Activated naive CD4-positive, alpha-beta T cell treated with anti-CD3 and anti-CD28 coated beads, Interleukin-2, amount 10 ng/mL, durations not matched to agents 7 days and 5 days (primary cell): Measurements from ENCODE around the gene LAMA5.

Experiments used
- CTCF ChIA-PET: fragments of 350-600 bp; sonication (Branson Sonifier 250); formaldehyde crosslinking; loops from one replicate; lab custom pipeline; 2021; ENCODE audit warnings: antibody characterized with exemption; lab: Charles Lee
- DNase-seq: peaks from one replicate; pipeline ENCODE4 v3.0.0-alpha.2; 2020
- H3K27ac Mint-ChIP-seq: one replicate; pipeline ENCODE4 v1.8.0; 2021; ENCODE audit warnings: mild to moderate bottlenecking, moderate library complexity, mixed read lengths
- H3K27me3 Mint-ChIP-seq: one replicate; pipeline ENCODE4 v1.8.0; 2021; ENCODE audit warnings: mild to moderate bottlenecking, mixed read lengths
- H3K36me3 Mint-ChIP-seq: one replicate; pipeline ENCODE4 v1.8.0; 2021; ENCODE audit warnings: mixed read lengths
- H3K4me1 Mint-ChIP-seq: one replicate; pipeline ENCODE4 v1.8.0; 2021; ENCODE audit warnings: mixed read lengths
- H3K4me3 Mint-ChIP-seq: one replicate; pipeline ENCODE4 v1.8.0; 2021; ENCODE audit warnings: mild to moderate bottlenecking, moderate library complexity, mixed read lengths
- H3K9me3 Mint-ChIP-seq: one replicate; pipeline ENCODE4 v1.8.0; 2021; ENCODE audit warnings: mixed read lengths

Gene LAMA5

DNA sequence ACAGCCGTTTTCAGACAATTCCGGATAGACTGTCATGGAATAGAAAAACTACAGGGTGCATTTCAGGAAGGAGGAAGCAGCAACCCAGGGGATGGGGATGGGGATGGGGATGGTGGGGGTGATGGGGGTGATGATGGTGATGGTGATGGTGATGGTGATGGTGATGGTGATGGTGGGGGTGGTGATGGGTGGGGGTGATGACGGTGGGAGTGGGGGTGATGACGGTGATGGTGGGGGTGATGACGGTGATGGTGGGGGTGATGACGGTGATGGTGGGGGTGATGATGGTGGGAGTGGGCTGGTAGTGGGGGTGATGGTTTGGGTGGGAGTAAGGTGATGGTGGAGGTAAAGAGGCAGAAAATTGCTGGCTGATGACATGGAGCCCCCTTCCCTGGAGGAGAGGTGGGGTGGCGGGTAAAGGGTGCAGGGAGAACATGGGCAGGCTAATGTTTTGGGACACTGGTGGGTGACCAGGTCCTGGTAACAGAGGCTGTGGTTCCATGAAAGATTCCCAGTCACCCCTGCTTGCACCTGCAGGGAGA is 17.5 kb downstream of the LAMA5 start:
- no peak for DNase-seq
- Mint-ChIP-seq H3K27ac (no peak overlapping the region), H3K4me1 (no peaks in the 10 kb centered on the region), H3K9me3 (peaks cover 12% of the 10 kb centered on the region), H3K27me3 (no peaks in the 10 kb centered on the region), H3K36me3 (peaks cover 2% of the 10 kb centered on the region), H3K4me3 (no peak overlapping the region)
- CTCF ChIA-PET: no interaction called here

DNA sequence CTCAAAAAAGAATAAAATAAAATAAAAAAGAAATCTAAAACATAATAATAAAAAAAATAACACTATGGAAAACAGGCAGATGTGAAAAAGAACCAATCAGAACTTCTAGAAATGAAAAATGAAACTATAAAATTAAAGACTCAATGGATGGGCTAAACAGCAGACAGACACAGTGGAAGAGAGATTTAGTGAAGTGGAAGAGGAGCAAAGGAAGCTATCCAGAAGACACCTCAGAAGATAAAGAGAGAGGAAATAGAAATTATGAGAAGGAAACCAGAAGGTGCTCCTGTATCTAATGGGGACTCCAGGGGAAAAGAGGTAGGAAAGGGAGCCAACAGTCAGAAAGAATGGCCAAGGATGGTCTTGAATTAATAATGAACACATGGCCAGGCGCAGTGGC is 18.5 kb downstream of the LAMA5 start:
- H3K4me1 Mint-ChIP-seq: no peaks in the 10 kb centered on the region
- no peak overlapping the region for H3K27ac Mint-ChIP-seq
- CTCF ChIA-PET: no interaction called here
- H3K36me3 Mint-ChIP-seq: peaks cover 2% of the 10 kb centered on the region
- peaks cover 3% of the 10 kb centered on the region for H3K27me3 Mint-ChIP-seq
- DNase-seq: no peak
- H3K4me3 Mint-ChIP-seq: no peak overlapping the region
- H3K9me3 Mint-ChIP-seq: peaks cover 12% of the 10 kb centered on the region

- peaks cover 12% of the 10 kb centered on the region for H3K9me3 Mint-ChIP-seq
- no peak for DNase-seq
- H3K4me3 Mint-ChIP-seq: no peak overlapping the region
- H3K36me3 Mint-ChIP-seq: peaks cover 2% of the 10 kb centered on the region
- no peaks in the 10 kb centered on the region for H3K4me1 Mint-ChIP-seq
- CTCF ChIA-PET: no interaction called here
- H3K27ac Mint-ChIP-seq: no peak overlapping the region
- peaks cover 3% of the 10 kb centered on the region for H3K27me3 Mint-ChIP-seq
Measured at GRCh38 chr20:62347445-62347844, 19.7 kb downstream of the LAMA5 start.

DNA sequence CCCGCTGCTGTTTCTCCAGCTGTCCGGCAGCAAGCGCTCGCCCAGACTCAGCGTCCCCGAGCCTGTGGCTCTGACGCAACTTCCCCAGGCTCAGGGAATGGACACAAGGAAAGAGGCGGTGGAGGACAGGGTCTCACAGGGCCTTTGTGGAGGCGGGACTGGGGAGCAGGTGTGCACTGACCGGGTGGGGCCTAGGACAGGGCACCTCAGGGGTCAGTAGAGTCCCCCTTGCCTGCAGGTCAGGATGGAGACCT is 20.0 kb downstream of the LAMA5 start:
- CTCF ChIA-PET: no interaction called here
- Mint-ChIP-seq H3K27ac (no peak overlapping the region), H3K9me3 (peaks cover 12% of the 10 kb centered on the region), H3K36me3 (peaks cover 2% of the 10 kb centered on the region), H3K4me3 (no peak overlapping the region), H3K27me3 (peaks cover 3% of the 10 kb centered on the region), H3K4me1 (no peaks in the 10 kb centered on the region)
- no peak for DNase-seq

DNA sequence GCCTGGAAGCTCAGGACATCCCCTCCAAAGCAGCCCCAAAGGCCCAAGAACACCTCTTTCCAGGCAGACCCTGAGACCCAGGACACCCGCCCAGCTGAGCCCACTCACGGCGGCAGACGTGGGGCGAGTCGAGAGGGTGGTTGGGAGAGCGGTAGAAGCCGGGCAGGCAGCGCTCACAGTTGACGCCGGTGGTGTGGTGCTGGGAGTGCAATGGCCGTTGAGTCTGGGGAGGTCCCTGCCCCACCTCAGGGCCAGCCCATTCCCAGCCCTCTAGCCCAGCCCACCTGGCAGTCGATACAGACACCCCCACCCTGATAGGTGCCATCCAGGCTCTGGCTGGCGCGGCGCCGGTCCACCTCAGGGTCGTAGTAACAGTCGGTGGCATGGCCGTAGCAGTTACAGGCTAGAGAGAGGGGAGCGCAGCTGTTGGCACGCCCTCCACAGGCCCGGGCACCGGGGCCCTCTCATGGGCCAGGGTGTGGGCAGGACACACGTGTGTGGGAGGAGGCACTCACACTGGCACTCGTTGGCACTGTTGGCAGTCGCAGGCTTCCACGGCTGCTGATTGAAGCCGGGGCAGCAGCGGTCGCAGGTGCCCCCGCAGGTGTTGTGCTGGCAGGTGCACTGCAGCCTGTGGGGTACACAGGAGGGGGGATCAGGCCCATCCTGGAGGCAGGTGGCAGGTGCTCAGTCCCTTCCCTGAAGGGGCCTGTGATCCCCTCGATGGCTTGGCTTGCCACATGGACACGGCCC is 20.5 kb downstream of the LAMA5 start:
- peaks cover 12% of the 10 kb centered on the region for H3K9me3 Mint-ChIP-seq
- no peak overlapping the region for H3K27ac Mint-ChIP-seq
- peaks cover 3% of the 10 kb centered on the region for H3K27me3 Mint-ChIP-seq
- no peaks in the 10 kb centered on the region for H3K4me1 Mint-ChIP-seq
- H3K36me3 Mint-ChIP-seq: peaks cover 2% of the 10 kb centered on the region
- CTCF ChIA-PET: no interaction called here
- no peak overlapping the region for H3K4me3 Mint-ChIP-seq
- DNase-seq: no peak

GRCh38 chr20:62345681-62346370 is 21.3 kb downstream of the LAMA5 start:
- H3K36me3 Mint-ChIP-seq: peaks cover 2% of the 10 kb centered on the region
- H3K4me3 Mint-ChIP-seq: no peak overlapping the region
- CTCF ChIA-PET: no interaction called here
- DNase-seq: no peak
- H3K9me3 Mint-ChIP-seq: peaks cover 12% of the 10 kb centered on the region
- H3K27ac Mint-ChIP-seq: no peak overlapping the region
- peaks cover 3% of the 10 kb centered on the region for H3K27me3 Mint-ChIP-seq
- H3K4me1 Mint-ChIP-seq: no peaks in the 10 kb centered on the region

GRCh38 chr20:62344782-62345181 is 22.3 kb downstream of the LAMA5 start:
- Mint-ChIP-seq H3K9me3 (peaks cover 12% of the 10 kb centered on the region), H3K4me3 (no peak overlapping the region), H3K36me3 (peaks cover 2% of the 10 kb centered on the region), H3K27ac (no peak overlapping the region), H3K4me1 (no peaks in the 10 kb centered on the region), H3K27me3 (peaks cover 6% of the 10 kb centered on the region)
- CTCF ChIA-PET: no interaction called here
- no peak for DNase-seq

GRCh38 chr20:62344092-62344491 is 23.0 kb downstream of the LAMA5 start:
- no peaks in the 10 kb centered on the region for H3K36me3 Mint-ChIP-seq
- H3K4me3 Mint-ChIP-seq: no peak overlapping the region
- no peaks in the 10 kb centered on the region for H3K4me1 Mint-ChIP-seq
- no peak overlapping the region for H3K27ac Mint-ChIP-seq
- H3K9me3 Mint-ChIP-seq: peaks cover 9% of the 10 kb centered on the region
- no peak for DNase-seq
- H3K27me3 Mint-ChIP-seq: peaks cover 8% of the 10 kb centered on the region
- CTCF ChIA-PET: no interaction called here

DNA sequence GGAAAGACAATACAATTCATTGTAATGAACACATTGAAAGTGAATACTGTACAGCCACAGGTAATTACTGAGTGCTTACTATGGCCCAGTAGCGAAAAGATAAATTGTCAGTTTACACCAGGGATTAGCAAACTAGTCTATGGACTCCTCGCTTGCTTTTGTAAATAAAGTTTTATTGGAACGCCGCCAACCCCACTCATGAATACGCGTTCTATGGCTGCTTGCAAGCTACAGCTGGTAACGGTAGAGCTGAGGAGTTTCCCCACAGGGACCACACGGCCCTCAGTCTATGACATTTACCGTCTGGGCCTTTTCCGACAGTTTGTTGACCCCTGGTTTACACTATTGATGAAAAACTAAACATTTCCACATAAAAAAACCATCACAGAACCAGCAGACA is 24.2 kb downstream of the LAMA5 start:
- DNase-seq: no peak
- H3K27ac Mint-ChIP-seq: no peak overlapping the region
- no peak overlapping the region for H3K4me3 Mint-ChIP-seq
- H3K36me3 Mint-ChIP-seq: no peaks in the 10 kb centered on the region
- H3K27me3 Mint-ChIP-seq: peaks cover 14% of the 10 kb centered on the region
- no peaks in the 10 kb centered on the region for H3K4me1 Mint-ChIP-seq
- H3K9me3 Mint-ChIP-seq: peaks cover 2% of the 10 kb centered on the region
- CTCF ChIA-PET: no interaction called here

DNA sequence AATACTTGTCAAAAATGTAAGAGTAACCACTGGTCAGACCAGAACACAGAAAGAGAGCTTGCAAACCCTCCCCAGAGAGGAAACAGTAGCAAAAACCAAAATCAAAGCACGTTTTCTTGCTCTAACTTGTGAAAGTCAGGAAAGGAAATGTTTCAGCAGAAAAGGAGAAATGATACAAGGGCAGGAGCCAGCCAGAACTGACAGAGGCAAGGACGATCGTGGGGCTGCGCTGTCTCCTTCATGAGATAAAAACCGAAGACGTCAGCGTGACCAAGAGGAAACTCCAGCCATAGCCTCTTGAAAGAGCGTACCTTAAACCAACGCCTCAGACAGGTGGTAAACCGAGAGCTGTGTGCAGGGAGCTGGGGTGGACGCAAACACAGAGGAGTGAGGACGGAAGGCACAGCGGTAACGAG is 27.5 kb downstream of the LAMA5 start:
- H3K36me3 Mint-ChIP-seq: no peaks in the 10 kb centered on the region
- DNase-seq: no peak
- no peak overlapping the region for H3K4me3 Mint-ChIP-seq
- H3K27ac Mint-ChIP-seq: no peak overlapping the region
- peaks cover 19% of the 10 kb centered on the region for H3K27me3 Mint-ChIP-seq
- H3K4me1 Mint-ChIP-seq: no peaks in the 10 kb centered on the region
- CTCF ChIA-PET: no interaction called here
- H3K9me3 Mint-ChIP-seq: no peaks in the 10 kb centered on the region

DNA sequence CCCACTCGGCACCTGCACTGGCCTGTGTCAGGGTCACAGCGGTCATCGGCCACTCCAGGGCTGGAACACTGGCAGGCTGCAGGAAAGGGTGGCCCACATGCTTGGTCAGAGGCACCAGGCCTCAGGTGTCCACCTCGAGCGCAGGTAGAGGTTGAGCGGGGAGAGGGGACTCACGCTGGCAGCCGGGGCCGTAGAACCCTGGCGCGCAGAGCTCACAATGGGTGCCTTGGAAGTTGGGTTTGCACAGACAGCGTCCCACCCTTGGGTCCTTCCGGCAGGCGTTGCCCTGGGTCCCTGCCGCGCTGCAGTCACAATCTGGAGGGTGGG is 28.9 kb downstream of the LAMA5 start:
- no peaks in the 10 kb centered on the region for H3K4me1 Mint-ChIP-seq
- no peak for DNase-seq
- no peaks in the 10 kb centered on the region for H3K9me3 Mint-ChIP-seq
- CTCF ChIA-PET: no interaction called here
- no peaks in the 10 kb centered on the region for H3K36me3 Mint-ChIP-seq
- no peak overlapping the region for H3K27ac Mint-ChIP-seq
- H3K27me3 Mint-ChIP-seq: peaks cover 16% of the 10 kb centered on the region
- no peak overlapping the region for H3K4me3 Mint-ChIP-seq

GRCh38 chr20:62337558-62338293 is 29.4 kb downstream of the LAMA5 start:
- H3K4me3 Mint-ChIP-seq: no peak overlapping the region
- H3K4me1 Mint-ChIP-seq: no peaks in the 10 kb centered on the region
- no peak for DNase-seq
- CTCF ChIA-PET: no interaction called here
- H3K27ac Mint-ChIP-seq: no peak overlapping the region
- H3K9me3 Mint-ChIP-seq: no peaks in the 10 kb centered on the region
- peaks cover 16% of the 10 kb centered on the region for H3K27me3 Mint-ChIP-seq
- H3K36me3 Mint-ChIP-seq: no peaks in the 10 kb centered on the region

DNA sequence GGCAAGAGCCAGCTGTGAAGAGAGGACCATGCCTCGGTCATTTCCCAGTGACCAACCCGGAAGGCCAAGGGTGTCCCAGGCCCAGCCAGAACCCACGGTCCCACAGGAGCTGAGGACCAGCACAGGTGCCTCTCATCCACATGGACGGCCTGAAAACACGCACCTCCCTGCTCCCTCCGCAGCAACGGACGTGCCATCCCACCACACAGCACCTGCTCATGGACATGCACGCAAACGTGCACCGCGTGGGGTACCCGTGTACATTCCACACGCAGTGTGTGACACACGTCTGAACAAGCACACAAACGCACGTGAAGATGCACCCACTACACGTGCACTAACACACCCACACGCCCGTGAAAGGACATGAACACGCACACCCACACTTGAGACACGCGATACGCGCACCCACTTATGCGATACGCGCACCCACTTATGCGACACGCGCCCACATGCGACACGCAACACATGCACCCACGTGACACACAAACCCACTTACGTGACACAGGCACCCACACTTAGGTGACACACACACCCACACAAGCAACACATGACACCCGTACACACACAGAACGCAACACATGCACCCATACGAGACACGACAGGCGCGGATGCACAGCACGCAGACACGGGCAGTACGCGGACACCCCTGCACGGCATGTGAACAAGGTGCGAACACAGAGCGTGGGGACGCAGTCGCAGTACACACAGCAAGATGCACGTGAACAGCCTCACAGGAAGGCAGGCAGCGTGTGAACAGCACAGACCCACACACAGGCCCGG is 30.1 kb downstream of the LAMA5 start:
- Mint-ChIP-seq H3K4me3 (no peak overlapping the region), H3K4me1 (no peaks in the 10 kb centered on the region), H3K27me3 (peaks cover 16% of the 10 kb centered on the region), H3K27ac (no peak overlapping the region), H3K9me3 (no peaks in the 10 kb centered on the region), H3K36me3 (no peaks in the 10 kb centered on the region)
- CTCF ChIA-PET: no interaction called here
- DNase-seq: no peak

DNA sequence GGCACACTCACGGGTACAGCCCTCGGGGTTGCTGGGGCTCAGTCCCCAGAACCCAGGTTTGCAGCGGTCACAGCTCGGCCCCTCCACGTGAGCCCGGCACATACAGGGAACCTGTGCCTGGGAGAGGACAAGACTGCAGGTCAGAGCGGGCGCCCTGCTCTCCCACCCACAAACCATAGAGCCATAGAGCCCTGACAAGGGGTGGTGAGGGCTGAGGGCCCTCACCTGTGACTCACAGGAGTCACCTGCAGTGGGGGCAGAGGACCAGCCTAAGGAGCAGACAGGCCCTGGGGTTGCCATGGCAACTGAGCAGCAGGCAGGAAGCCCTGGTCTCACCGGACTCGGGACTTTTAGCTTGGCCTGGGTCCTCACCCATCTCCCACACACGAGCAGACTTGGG is 30.8 kb downstream of the LAMA5 start:
- H3K4me3 Mint-ChIP-seq: no peak overlapping the region
- peaks cover 16% of the 10 kb centered on the region for H3K27me3 Mint-ChIP-seq
- H3K36me3 Mint-ChIP-seq: no peaks in the 10 kb centered on the region
- H3K27ac Mint-ChIP-seq: no peak overlapping the region
- no peaks in the 10 kb centered on the region for H3K4me1 Mint-ChIP-seq
- CTCF ChIA-PET: no interaction called here
- DNase-seq: no peak
- H3K9me3 Mint-ChIP-seq: no peaks in the 10 kb centered on the region
